Body of pancreas (tissue), 4 donors: ENCODE results near the gene UBE2D4. TPM values are rescaled to one million over a fixed set of nuclear protein-coding genes. Genes with fewer than 3 reads are reported as not detected.
"Not testable (repeated sequence)": the region's sequence is repeated elsewhere in the genome, so short reads cannot be mapped to it uniquely, and the experiment has no call there.

Experiments used
- ATAC-seq: fragments of 150-250 bp; one replicate; pipeline ENCODE4 v1.9.1; 2016
- DNase-seq, 4 donors: peaks; one replicate each; pipeline ENCODE4 v3.0.0-alpha.2; 2019
- H3K27ac ChIP-seq, 4 donors: fragments of 200-600 bp; sonication (generic); 1 replicate in 3 of 4; 2 replicates in 1 of 4; pipeline versions ENCODE4 v1.5.1 to v1.6.1; 2016 to 2019; ENCODE audit warnings: mild to moderate bottlenecking in 1 of 4, mixed read lengths in 1 of 4, moderate library complexity in 1 of 4
- H3K27me3 ChIP-seq, 2 donors: fragments of 200-600 bp; sonication (generic); one replicate each; pipeline ENCODE4 v1.6.0; 2016; ENCODE audit warnings: mild to moderate bottlenecking in 1 of 2
- H3K36me3 ChIP-seq, 2 donors: fragments of 200-600 bp; sonication (generic); replicated peaks in 1 of 2; 2 replicates each; pipeline ENCODE4 v1.5.1; 2016; ENCODE audit warnings: low read depth in 2 of 2; ENCODE audit not compliant: insufficient read depth in 1 of 2
- H3K4me1 ChIP-seq: fragments of 200-600 bp; sonication (generic); one replicate; pipeline ENCODE4 v1.6.0; 2016
- H3K4me3 ChIP-seq, 2 donors: fragments of 200-600 bp; sonication (generic); 1 replicate in 1 of 2; 2 replicates in 1 of 2; pipeline ENCODE4 v1.5.1; 2016 to 2019
- H3K9me3 ChIP-seq, 3 donors: fragments of 200-600 bp; sonication (generic); 1 replicate in 2 of 3; 2 replicates in 1 of 3; pipeline ENCODE4 v1.5.1; 2016
- CTCF ChIP-seq, 7 experiments: fragments of 450-650 bp in 4 of 7; fragments of 200-600 bp in 3 of 7; sonication (generic) in 3 of 7; IDR thresholded peaks; one replicate each; pipeline ENCODE4 v1.5.1; 2016 to 2019; ENCODE audit warnings: antibody characterized with exemption in 7 of 7
- POLR2A ChIP-seq, 3 donors: fragments of 450-650 bp; IDR thresholded peaks; one replicate each; pipeline ENCODE4 v1.6.1; 2016; ENCODE audit warnings: antibody characterized with exemption in 3 of 3, mild to moderate bottlenecking in 2 of 3
- WGBS, 2 donors: methylation state at CpG; one replicate each; pipeline ENCODE4 v1.1.5; 2017; 5-methylcytosine and 5-hydroxymethylcytosine counted together
- intact Hi-C: fragments of 100-400 bp; cut with DNase I; formaldehyde crosslinking; loops from one replicate; pipeline ENCODE4 v1.15.1; 2023
- total RNA-seq, 2 donors: library from RNA; depleted of rRNA; stranded (reverse); fragments of >200 nt; gene quantifications; one replicate each; pipeline ENCODE4 v1.1.0, GENCODE V29; 2016

UBE2D4 gene
- total RNA-seq, 2 donors from 2014 or later, result 16.5 to 18.4 TPM

- TF ChIP-seq CTCF (IDR thresholded peaks at IDR 0.05), result no peak
- no peak for TF ChIP-seq POLR2A (IDR thresholded peaks at IDR 0.05)
- intact Hi-C loops, result no loop called here
- no peak for ATAC-seq
- no peak overlapping the region for H3K27ac ChIP-seq
- no peak for DNase-seq
- H3K36me3 ChIP-seq, result no peaks in the 10 kb centered on the region
- H3K4me3 ChIP-seq, result no peak overlapping the region
- H3K9me3 ChIP-seq, result no peaks in the 10 kb centered on the region
- H3K4me1 ChIP-seq, result peaks cover 28% of the 10 kb centered on the region
- no peaks in the 10 kb centered on the region for H3K27me3 ChIP-seq
- 85% methylated on average over 7 of the region's 7 CpGs for WGBS, 2 donors
Measured at GRCh38 chr7:43888993-43889945, 37.0 kb upstream of the UBE2D4 start.

GRCh38 chr7:43890468-43890867, 35.8 kb upstream of the UBE2D4 start:
- H3K27ac ChIP-seq, result no peak overlapping the region
- DNase-seq, result no peak
- intact Hi-C loops, result no loop called here

GRCh38 chr7:43891069-43891955, 34.9 kb upstream of the UBE2D4 start:
- WGBS, 2 donors, result 50 to 54% methylated on average over 12 of the region's 12 CpGs
- no peaks in the 10 kb centered on the region for H3K36me3 ChIP-seq
- ATAC-seq (no peak), DNase-seq (no peak)
- no peak for TF ChIP-seq CTCF (IDR thresholded peaks at IDR 0.05)
- no peak for TF ChIP-seq POLR2A (IDR thresholded peaks at IDR 0.05)
- peaks cover 28% of the 10 kb centered on the region for H3K4me1 ChIP-seq
- intact Hi-C loops, result no loop called here
- H3K4me3 ChIP-seq, result no peak overlapping the region
- H3K9me3 ChIP-seq, result no peaks in the 10 kb centered on the region
- H3K27me3 ChIP-seq, result no peaks in the 10 kb centered on the region
- H3K27ac ChIP-seq, result no peak overlapping the region

More at GRCh38 chr7:43890468-43890867, 35.8 kb upstream of the UBE2D4 start:
- no peaks in the 10 kb centered on the region for H3K9me3 ChIP-seq
- ATAC-seq, result no peak
- WGBS, 2 donors, result 93 to 98% methylated on average over 4 to 6 of the region's 6 CpGs
- H3K4me1 ChIP-seq, result peaks cover 28% of the 10 kb centered on the region
- no peak overlapping the region for H3K4me3 ChIP-seq
- H3K36me3 ChIP-seq, result no peaks in the 10 kb centered on the region
- no peak for TF ChIP-seq POLR2A (IDR thresholded peaks at IDR 0.05)
- H3K27me3 ChIP-seq, result no peaks in the 10 kb centered on the region

GRCh38 chr7:43895847-43896415, 30.3 kb upstream of the UBE2D4 start:
- 89 to 90% methylated on average over 8 of the region's 8 CpGs for WGBS, 2 donors
- no peak overlapping the region for H3K4me3 ChIP-seq
- no peak for ATAC-seq

GRCh38 chr7:43898571-43898970, 27.7 kb upstream of the UBE2D4 start:
- intact Hi-C loops, H3K27ac ChIP-seq, H3K36me3 ChIP-seq, H3K4me3 ChIP-seq, H3K9me3 ChIP-seq, DNase-seq, ATAC-seq, H3K27me3 ChIP-seq: not testable (repeated sequence)
- 94 to 100% methylated on average over 2 of the region's 2 CpGs for WGBS, 2 donors
- peaks cover 10% of the 10 kb centered on the region for H3K4me1 ChIP-seq

More at GRCh38 chr7:43895847-43896415, 30.3 kb upstream of the UBE2D4 start:
- no peak for TF ChIP-seq POLR2A (IDR thresholded peaks at IDR 0.05)
- TF ChIP-seq CTCF (IDR thresholded peaks at IDR 0.05), result no peak
- Histone ChIP-seq H3K36me3 (no peaks in the 10 kb centered on the region), H3K27me3 (no peaks in the 10 kb centered on the region), H3K9me3 (no peaks in the 10 kb centered on the region), H3K4me1 (peaks cover 27% of the 10 kb centered on the region), H3K27ac (no peak overlapping the region)
- no peak for DNase-seq
- intact Hi-C loops, result no loop called here
